HEK293 (cell line): Measurements from ENCODE around the gene CLEC4G.

Source experiments
- BCL11A ChIP-seq: fragments of 450-650 bp; formaldehyde crosslinking; IDR thresholded peaks from 2 replicates; pipeline ENCODE4 v1.5.1; 2016; ENCODE audit warnings: low read depth, missing biosample characterization, missing genetic modification characterization
- ELK4 ChIP-seq: IDR thresholded peaks from 2 replicates; pipeline ENCODE4 v1.6.1; 2011; ENCODE audit warnings: mild to moderate bottlenecking, low read depth, low read length, borderline replicate concordance
- KLF7 ChIP-seq: fragments of 450-650 bp; formaldehyde crosslinking; IDR thresholded peaks from 2 replicates; pipeline ENCODE4 v1.5.1; 2016; ENCODE audit warnings: missing biosample characterization, missing genetic modification characterization, borderline replicate concordance
- KLF8 ChIP-seq: fragments of 450-650 bp; formaldehyde crosslinking; IDR thresholded peaks from 2 replicates; pipeline ENCODE4 v1.5.1; 2016; ENCODE audit warnings: missing biosample characterization, missing genetic modification characterization
- MEIS1 ChIP-seq: sonication (generic); formaldehyde crosslinking; IDR thresholded peaks from 2 replicates; pipeline ENCODE4 v1.8.1; 2022; ENCODE audit warnings: missing genetic modification reagents, mild to moderate bottlenecking, borderline replicate concordance
- OSR2 ChIP-seq: fragments of 450-650 bp; formaldehyde crosslinking; IDR thresholded peaks from 2 replicates; pipeline ENCODE4 v1.5.1; 2016; ENCODE audit warnings: missing biosample characterization, missing genetic modification characterization
- PATZ1 ChIP-seq: fragments of 450-650 bp; formaldehyde crosslinking; IDR thresholded peaks from 2 replicates; pipeline ENCODE4 v1.5.1; 2016; ENCODE audit warnings: missing biosample characterization, missing genetic modification characterization
- PRDM1 ChIP-seq: fragments of 450-650 bp; formaldehyde crosslinking; IDR thresholded peaks from 2 replicates; pipeline ENCODE4; 2016; ENCODE audit warnings: missing biosample characterization, missing genetic modification characterization
- SP2 ChIP-seq: fragments of 450-650 bp; formaldehyde crosslinking; IDR thresholded peaks from 2 replicates; pipeline ENCODE4 v1.5.1; 2016; ENCODE audit warnings: missing biosample characterization, missing genetic modification characterization
- SP7 ChIP-seq: fragments of 450-650 bp; formaldehyde crosslinking; IDR thresholded peaks from 2 replicates; pipeline ENCODE4 v1.5.1; 2016; ENCODE audit warnings: missing biosample characterization, missing genetic modification characterization
- TCF7L2 ChIP-seq: IDR thresholded peaks from 2 replicates; pipeline ENCODE4 v1.6.1; 2011; ENCODE audit warnings: low read depth, mild to moderate bottlenecking, inconsistent platforms, low read length, moderate library complexity, borderline replicate concordance
- YY2 ChIP-seq: fragments of 450-650 bp; formaldehyde crosslinking; IDR thresholded peaks from 2 replicates; pipeline ENCODE4 v1.5.1; 2016; ENCODE audit warnings: missing biosample characterization, missing genetic modification characterization
- ZFHX2 ChIP-seq: fragments of 450-650 bp; formaldehyde crosslinking; conservative IDR thresholded peaks from 2 replicates; pipeline ENCODE4 v1.5.1; 2016; ENCODE audit warnings: missing biosample characterization, missing genetic modification characterization
- ZFP3 ChIP-seq: fragments of 450-650 bp; formaldehyde crosslinking; IDR thresholded peaks from 2 replicates; pipeline ENCODE4 v1.5.1; 2016; ENCODE audit warnings: low read depth, missing biosample characterization, missing genetic modification characterization
- ZNF121 ChIP-seq: fragments of 450-650 bp; formaldehyde crosslinking; IDR thresholded peaks from 2 replicates; pipeline ENCODE4 v1.5.1; 2016; ENCODE audit warnings: missing biosample characterization, missing genetic modification characterization
- ZNF211 ChIP-seq: fragments of 450-650 bp; formaldehyde crosslinking; IDR thresholded peaks from 2 replicates; pipeline ENCODE4 v1.5.1; 2016; ENCODE audit warnings: low read depth, missing biosample characterization, missing genetic modification characterization
- ZNF324 ChIP-seq: fragments of 450-650 bp; formaldehyde crosslinking; IDR thresholded peaks from 2 replicates; pipeline ENCODE4 v1.5.1; 2016; ENCODE audit warnings: missing biosample characterization, missing genetic modification characterization
- ZNF391 ChIP-seq: fragments of 450-650 bp; formaldehyde crosslinking; IDR thresholded peaks from 2 replicates; pipeline ENCODE4 v1.5.1; 2016; ENCODE audit warnings: low read depth, missing biosample characterization, missing genetic modification characterization, borderline replicate concordance
- ZNF398 ChIP-seq: fragments of 450-650 bp; formaldehyde crosslinking; IDR thresholded peaks from 2 replicates; pipeline ENCODE4 v1.5.1; 2017; ENCODE audit warnings: missing biosample characterization, missing genetic modification characterization
- ZNF433 ChIP-seq: fragments of 450-650 bp; formaldehyde crosslinking; IDR thresholded peaks from 2 replicates; pipeline ENCODE4 v1.5.1; 2016; ENCODE audit warnings: missing biosample characterization, missing genetic modification characterization, low read depth
- ZNF473 ChIP-seq: fragments of 450-650 bp; formaldehyde crosslinking; IDR thresholded peaks from 2 replicates; pipeline ENCODE4 v1.5.1; 2017; ENCODE audit warnings: missing biosample characterization, missing genetic modification characterization
- ZNF488 ChIP-seq: fragments of 450-650 bp; formaldehyde crosslinking; IDR thresholded peaks from 2 replicates; pipeline ENCODE4 v1.5.1; 2016; ENCODE audit warnings: missing biosample characterization, missing genetic modification characterization
- ZNF626 ChIP-seq: fragments of 450-650 bp; sonication (Bioruptor Pico); formaldehyde crosslinking; IDR thresholded peaks from 2 replicates; pipeline ENCODE4 v1.5.1; 2018; ENCODE audit warnings: missing biosample characterization, missing genetic modification characterization, inconsistent platforms
- ZNF670 ChIP-seq: fragments of 450-650 bp; formaldehyde crosslinking; IDR thresholded peaks from 2 replicates; pipeline ENCODE4 v1.5.1; 2016; ENCODE audit warnings: missing biosample characterization, missing genetic modification characterization, low read depth
- ZNF704 ChIP-seq: fragments of 450-650 bp; formaldehyde crosslinking; IDR thresholded peaks from 2 replicates; pipeline ENCODE4 v1.5.1; 2016; ENCODE audit warnings: missing biosample characterization, missing genetic modification characterization
- ZNF747 ChIP-seq: fragments of 450-650 bp; formaldehyde crosslinking; IDR thresholded peaks from 2 replicates; pipeline ENCODE4 v1.5.1; 2016; ENCODE audit warnings: missing biosample characterization, missing genetic modification characterization
- ZNF843 ChIP-seq: fragments of 450-650 bp; formaldehyde crosslinking; IDR thresholded peaks from 2 replicates; pipeline ENCODE4 v1.5.1; 2016; ENCODE audit warnings: missing biosample characterization, missing genetic modification characterization

CLEC4G gene

GRCh38 chr19:7681340-7682174 lies 50.4 kb downstream of the CLEC4G start (continued):
- TF ChIP-seq ZNF398 = 0 out of 2 replicates have a peak, but pooled peaks have one; percentile 17
- no peak for TF ChIP-seq ZNF488 (tag by site-specific recombination)
- TF ChIP-seq ZNF747 = no peak
- 0 out of 2 replicates have a peak, but pooled peaks have one; percentile 15 for TF ChIP-seq SP7 (tag by site-specific recombination)
- no peak for TF ChIP-seq ZNF704 (tag by site-specific recombination)
- TF ChIP-seq ELK4 = no peak
- TF ChIP-seq BCL11A (tag by site-specific recombination) = no peak
- no peak for TF ChIP-seq KLF8
- TF ChIP-seq TCF7L2 = no peak
- no peak for TF ChIP-seq KLF7 (tag by site-specific recombination)
- TF ChIP-seq ZNF433 (tag by site-specific recombination) = no peak
- no peak for TF ChIP-seq ZNF211
- no peak for TF ChIP-seq YY2 (tag by site-specific recombination)
- no peak for TF ChIP-seq OSR2 (tag by site-specific recombination)
- TF ChIP-seq ZNF391 (tag by site-specific recombination) = no peak
- no peak for TF ChIP-seq MEIS1 (CRISPR knock-in tag)
- no peak for TF ChIP-seq ZNF670
- peak; percentile 27; the same call in 1 of the 2 replicates for TF ChIP-seq SP2 (tag by site-specific recombination)
- TF ChIP-seq ZNF626 (tag by site-specific recombination) = no peak
- TF ChIP-seq ZNF121 (tag by site-specific recombination) = no peak
- no peak for TF ChIP-seq PRDM1 (tag by site-specific recombination)
- TF ChIP-seq ZNF473 (tag by site-specific recombination) = no peak
- TF ChIP-seq ZFP3 = no peak
- TF ChIP-seq ZNF843 (tag by site-specific recombination) = no peak
- no peak for TF ChIP-seq ZNF324 (tag by site-specific recombination)
- no peak for TF ChIP-seq ZFHX2
- TF ChIP-seq PATZ1 (tag by site-specific recombination) = 0 out of 2 replicates have a peak, but pooled peaks have one; percentile 8
